NCI-H1105 treated with DMSO at 0.1 percent for 48 hours (cell line): Measurements from ENCODE around the gene SMC6.

ENCODE experiments used
- DNase-seq: peaks from one replicate; lab custom pipeline; 2025; lab: John Stamatoyannopoulos, UW

The SMC6 gene

GRCh38 chr2:17765398-17765797 is 11.8 kb upstream of the SMC6 start:
- DNase-seq: no peak

DNA sequence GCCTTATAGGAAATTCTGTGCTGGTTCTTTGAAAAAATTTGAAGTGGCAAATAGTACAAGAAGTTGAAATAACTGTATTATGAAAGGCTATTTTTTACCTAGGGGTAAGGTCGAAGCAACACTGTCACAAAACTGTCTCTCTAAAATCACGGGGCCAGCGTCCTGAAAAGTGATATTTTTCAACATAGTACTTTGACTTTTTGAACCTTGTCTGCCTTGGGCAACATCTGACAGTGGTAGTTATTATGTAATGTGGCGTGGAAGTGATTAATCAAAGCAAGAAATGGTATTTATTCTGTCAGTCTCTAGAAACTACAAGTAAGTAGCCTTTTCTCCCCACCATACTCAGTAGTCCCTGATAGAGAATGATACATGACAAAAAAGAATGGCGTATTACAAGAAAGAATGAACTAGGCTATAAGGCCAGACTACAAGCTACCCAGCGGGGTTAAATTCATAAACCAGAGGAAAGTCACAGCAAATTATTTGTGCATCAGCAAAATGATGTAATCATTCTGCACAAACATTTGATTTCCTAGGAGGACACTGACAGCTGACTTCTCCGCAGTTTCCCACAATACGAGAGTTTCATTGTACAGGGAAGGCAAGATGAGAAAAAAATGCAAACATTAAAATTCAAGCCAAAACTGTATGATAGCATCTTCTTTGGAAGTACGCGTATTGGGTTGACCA is 10.2 kb upstream of the SMC6 start:
- no peak for DNase-seq

DNA sequence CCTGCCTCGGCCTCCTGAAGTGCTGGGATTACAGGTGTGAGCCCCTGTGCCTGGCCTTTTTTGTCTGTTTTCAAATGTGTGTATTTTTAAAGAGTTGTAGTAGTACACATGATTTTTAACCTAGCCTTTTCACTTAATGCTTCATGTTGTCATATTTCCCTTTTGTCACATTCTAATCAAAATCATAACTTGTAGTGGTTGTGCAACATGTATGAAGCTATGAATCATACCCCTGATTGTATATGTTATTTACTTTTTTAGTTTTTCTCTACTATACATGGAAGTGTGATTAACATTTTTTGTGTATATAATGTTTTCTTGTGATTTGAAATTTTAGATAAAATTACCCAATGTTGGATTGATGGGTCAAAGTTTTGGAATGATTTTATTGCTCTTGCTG is 8.8 kb upstream of the SMC6 start:
- DNase-seq: no peak

- no peak for DNase-seq
Measured at GRCh38 chr2:17759805-17760204, 6.2 kb upstream of the SMC6 start.

DNA sequence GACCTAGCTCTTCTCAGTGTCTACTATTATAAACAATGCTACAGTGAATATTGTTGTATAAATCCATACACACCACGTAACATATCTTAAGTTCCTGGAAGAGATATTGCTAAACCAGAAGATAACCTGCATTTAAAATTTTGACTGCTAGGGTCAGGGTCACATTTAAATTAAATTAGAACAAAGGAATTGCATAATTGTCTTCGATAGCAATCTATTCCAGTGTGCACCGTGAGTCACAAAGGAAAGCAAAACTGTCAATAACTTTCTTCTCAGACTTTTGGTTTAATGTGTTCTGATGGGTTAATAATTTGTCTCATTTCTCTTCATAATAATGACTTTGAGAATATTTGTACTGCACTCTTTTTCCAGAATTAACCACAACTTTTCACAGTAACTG is 4.5 kb upstream of the SMC6 start:
- no peak for DNase-seq

DNA sequence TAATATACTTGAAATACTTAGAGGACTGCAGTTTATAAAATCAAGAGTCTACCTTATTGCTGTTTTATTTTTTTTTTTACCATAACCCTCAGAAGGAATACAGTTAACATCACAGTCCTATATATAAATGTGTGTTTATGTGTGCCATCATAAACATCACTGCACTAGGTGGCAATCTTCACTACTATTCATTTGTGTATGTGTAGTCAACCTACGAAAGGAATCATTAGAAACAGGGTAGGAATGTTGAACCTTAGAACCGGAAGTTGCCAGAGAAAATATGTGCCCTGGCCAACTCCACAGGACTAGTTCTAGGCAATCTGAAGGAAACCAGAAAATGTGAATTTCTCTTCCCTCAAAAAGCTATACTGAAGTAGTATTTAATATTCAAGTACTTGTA is 3.7 kb upstream of the SMC6 start:
- DNase-seq: no peak

DNA sequence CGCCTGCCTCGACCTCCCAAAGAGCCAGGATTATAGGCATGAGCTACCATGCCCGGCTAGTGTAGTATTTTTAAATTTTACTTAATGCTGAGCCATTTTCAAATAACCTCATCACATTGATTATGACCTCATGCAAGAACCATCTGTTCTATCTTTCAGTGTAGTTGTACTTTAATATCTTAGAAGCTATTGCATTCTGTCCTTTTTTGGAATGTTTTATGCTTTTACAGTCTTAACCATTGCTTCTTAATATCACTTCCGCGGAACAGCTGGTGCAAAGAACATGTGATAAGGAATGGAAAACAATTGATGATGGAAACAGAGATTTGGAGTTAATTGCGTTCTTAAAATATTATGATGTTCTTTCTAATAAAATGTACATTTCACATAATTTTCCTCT is 3.1 kb upstream of the SMC6 start:
- DNase-seq: no peak

DNA sequence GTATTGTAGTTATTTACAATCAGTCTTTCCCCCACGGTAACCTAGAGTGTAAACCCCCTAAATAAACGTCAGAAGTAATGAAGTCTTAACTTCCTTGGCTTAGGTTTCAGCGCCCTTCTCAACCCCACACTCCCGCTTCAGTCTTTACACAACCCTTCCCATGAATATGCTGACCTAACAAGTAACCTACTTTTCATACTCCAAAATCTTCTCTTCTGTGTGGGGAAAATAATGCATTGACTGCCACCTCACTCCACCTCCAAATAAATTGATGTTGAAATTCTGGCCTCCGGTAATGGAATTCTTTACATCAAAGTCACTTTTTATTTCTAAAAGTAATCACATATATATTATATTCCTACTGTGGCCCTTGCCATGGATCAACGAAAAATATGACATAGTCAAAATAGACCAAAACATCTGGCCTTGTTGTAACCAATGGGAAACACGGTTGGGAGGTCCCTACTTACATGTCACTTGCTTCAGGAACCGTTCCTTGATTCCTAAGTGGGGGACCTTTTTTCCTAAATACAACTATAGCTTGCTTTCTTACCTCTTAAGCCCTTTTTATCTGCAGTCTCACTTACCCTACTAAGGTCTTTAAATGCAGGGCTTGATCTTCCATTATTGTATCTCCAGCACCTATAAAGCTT is 1.3 kb upstream of the SMC6 start:
- DNase-seq: no peak

DNA sequence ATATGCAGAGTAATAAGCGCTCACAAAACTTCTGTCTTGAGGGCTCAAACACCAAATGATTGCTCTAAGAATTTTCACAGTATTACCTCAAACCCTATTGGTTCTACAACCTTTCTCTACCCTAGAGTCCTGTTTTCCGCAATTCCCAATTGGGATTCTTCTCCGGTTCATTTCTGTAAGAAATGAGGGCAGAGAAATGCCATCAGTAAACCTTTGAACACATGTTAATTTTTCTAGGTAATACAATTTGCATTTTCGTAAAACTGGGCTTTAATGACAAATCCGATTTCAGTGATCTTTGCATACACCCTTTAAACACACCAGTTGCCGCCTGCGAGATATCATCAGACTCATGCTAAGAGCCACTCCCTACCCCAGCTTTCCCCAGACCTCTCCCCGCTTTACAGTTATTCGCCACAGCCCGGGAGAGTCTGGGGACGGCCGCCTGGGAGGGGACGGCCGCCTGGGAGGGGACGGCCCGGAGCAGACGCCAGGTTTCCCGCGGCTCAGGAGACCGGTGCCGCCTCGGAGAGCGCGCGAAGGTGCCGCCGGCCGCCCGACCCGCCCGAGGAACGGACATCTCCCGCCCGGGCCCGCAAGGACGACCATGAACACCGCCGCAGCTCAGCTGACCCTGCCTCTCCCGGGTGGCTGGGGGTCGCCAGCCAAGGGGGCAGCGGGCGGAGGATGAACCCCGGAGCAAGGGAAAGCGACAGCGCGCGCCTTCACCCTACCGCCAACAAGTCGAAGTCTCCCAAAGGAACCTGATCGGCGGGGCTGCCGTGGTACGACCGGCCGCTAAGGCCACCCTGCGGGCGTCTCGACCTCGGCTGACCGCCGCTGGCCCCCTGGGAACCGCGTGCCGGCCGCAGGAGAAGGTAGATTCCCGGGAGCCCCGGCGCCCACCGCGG is 463 bp downstream of the SMC6 start:
- peak; percentile 27 for DNase-seq

DNA sequence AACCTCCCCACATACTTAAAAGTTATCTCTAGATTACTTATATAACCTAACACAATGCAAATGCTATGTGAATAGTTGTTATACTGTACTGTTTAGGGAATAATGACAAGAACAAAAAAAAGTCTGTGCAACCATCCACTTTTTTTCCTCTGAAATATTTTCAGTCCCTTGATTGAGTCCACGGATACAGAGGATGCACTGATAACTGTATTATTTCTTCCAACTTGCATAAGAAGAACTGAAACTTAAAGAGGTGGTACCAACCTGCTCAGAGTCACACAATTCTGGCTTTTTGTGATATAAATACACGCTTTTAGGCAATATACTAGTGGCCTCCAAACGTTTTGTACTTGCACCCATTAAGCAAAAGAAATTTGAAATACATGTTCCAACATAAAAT is 1.4 kb downstream of the SMC6 start:
- no peak for DNase-seq

GRCh38 chr2:17749753-17750438 is 3.7 kb downstream of the SMC6 start:
- DNase-seq: no peak

DNA sequence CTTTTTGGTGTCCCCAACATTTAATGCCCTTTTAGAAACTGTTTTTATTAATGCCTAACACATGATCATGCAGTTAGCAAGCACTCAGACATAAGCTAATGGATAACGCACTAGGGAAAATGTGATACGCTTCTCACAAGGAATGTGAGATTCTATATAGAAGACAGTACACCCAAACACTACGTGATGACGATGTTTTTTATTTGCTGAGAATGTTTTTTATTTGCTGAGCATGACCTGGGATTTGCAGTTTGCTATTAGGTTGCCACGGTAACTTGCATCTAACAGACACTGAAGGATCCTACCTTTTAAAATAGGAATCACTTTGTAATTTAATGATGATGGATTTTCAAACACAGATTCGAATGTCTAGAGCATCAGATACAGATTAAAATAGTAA is 4.9 kb downstream of the SMC6 start:
- DNase-seq: no peak

- no peak for DNase-seq
Measured at GRCh38 chr2:17747684-17748452, 5.7 kb downstream of the SMC6 start.

GRCh38 chr2:17740203-17740602 is 13.4 kb downstream of the SMC6 start:
- DNase-seq: no peak

GRCh38 chr2:17736989-17737388 is 16.6 kb downstream of the SMC6 start:
- DNase-seq: no peak

DNA sequence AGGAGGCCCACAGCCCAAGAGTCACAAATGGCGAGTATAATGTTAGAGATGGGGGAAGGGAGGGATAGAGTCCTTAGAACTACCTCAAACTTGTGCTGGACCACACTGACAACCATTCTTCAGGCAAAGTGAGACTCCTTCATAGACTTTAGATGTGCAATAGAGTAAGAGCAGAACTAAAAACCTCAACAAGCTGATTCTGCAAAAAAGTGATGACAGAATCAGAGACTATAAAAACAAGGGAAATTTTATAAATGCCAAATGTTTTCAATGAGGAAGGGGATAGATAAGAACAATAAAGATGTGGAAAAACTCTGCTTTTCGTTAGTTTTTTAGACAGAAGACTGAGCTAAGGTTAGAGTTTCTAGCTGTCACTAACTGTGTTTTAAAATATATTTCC is 17.7 kb downstream of the SMC6 start:
- DNase-seq: no peak

GRCh38 chr2:17733599-17733998 is 20.0 kb downstream of the SMC6 start:
- no peak for DNase-seq

GRCh38 chr2:17729880-17730279 is 23.7 kb downstream of the SMC6 start:
- DNase-seq: no peak

- no peak for DNase-seq
Measured at GRCh38 chr2:17728210-17728609, 25.4 kb downstream of the SMC6 start.

DNA sequence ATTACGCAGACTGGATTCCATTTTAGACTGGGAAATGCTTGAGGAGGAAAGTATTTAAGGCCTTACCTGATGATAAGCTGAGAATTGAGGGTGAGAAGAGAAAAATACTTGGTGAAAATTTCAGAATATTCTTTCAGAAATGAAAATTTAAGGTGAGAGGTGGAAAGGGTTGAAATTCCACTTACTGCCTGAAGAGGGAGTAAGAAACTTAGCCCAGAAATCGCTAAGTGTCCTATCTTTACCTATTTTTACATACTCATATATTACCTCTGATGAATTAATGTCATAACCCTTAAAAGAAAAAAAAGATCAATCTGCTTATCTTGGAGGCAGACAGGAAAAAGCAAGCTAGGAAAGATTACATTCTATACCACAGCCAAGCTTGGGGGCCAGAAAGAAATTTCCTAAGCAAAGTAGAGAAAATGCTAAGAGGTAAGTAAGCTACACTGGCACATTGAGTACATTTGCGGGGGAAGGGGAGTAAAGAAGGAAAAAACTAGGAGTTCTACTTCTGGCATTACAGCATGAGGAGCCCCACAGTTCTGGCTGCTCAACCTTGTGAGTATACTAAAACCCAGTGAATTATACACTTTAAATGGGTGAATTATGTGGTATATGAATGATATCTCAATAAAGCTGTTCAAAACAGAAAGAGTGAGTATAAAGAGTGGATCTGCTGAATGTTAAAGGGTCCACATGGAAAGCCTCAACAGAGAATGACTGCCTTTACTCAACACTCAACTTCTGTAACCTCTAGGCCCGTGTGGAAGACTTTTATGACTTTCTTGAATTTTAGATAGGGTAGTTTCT is 33.8 kb downstream of the SMC6 start:
- peak; percentile 13 for DNase-seq

DNA sequence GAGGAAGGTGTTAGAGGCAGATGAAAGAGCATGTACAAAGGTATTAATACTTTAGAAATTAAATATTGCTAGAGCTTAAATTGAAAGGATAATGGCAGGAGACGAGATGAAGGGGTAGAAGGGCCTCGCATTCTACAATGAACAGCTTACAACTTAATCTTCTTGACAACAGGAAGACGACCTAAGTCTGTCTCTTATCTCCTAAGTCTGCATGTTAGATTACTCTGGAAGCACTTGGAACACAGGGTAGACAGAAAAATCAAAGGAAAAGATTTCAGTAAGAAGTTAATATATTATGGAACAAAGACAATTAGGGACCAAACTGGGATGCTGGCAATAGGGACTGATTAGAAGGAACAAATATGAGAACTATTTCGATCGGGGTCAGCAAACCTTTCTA is 34.9 kb downstream of the SMC6 start:
- DNase-seq: no peak
